GM19324 (cell line): ENCODE results near the gene FOXRED2.

Experiments
- ATAC-seq: cut with Tn5 transposase; IDR thresholded peaks from one replicate; pipeline ENCODE4 v1.9.1; 2021; ENCODE audit warnings: mild to moderate bottlenecking, moderate library complexity; ENCODE audit not compliant: unreplicated experiment, low FRiP score

Gene FOXRED2

DNA sequence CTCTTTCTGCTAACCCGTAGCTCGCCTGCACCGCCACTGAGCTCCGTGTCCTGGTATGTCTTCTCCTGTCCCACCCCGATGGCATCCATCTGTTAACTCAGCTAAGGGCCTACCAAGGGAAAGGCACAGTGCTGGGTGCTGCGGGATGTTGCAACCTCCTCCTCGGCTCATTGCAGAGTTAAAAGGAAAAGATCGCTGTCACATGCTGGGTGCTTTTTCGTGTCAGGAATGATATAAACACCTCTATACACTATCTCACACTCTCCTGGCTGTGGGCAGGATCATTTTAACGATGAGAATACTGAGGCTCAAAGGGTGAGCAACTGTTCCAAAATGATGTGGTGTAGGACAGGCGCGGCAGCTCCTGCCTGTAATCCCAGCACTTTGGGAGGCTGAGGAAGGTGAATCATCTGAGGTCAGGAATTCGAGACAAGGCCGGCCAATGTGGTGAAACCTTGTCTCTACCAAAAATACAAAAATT lies 35.5 kb downstream of the FOXRED2 start:
- ATAC-seq, result no peak

DNA sequence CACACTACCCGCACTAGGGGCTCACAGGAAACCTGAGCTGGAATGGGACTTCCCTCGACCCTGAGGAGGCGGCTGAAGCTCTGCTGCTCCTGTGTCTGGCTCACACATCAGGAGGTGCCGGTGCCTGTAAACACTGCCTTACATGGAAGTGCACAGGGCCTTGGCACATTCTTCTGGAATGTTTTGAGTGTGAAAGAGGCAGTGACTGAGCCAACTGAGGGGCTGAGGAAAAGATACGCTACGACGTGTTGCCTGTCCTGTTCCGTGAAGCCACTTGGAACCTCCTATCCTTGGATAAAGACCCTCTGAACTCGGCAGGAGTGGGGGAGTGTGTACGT lies 35.9 kb downstream of the FOXRED2 start:
- no peak for ATAC-seq

GRCh38 chr22:36470162-36470993 lies 36.5 kb downstream of the FOXRED2 start:
- no peak for ATAC-seq

- ATAC-seq, result no peak
These were observed 37.6 kb downstream of the FOXRED2 start for GRCh38 chr22:36469094-36469710.

- no peak for ATAC-seq
These were observed 38.9 kb downstream of the FOXRED2 start for GRCh38 chr22:36467946-36468345.

- no peak for ATAC-seq
These were observed 39.6 kb downstream of the FOXRED2 start for GRCh38 chr22:36467042-36467810.

GRCh38 chr22:36466258-36466657 lies 40.6 kb downstream of the FOXRED2 start:
- ATAC-seq, result no peak

DNA sequence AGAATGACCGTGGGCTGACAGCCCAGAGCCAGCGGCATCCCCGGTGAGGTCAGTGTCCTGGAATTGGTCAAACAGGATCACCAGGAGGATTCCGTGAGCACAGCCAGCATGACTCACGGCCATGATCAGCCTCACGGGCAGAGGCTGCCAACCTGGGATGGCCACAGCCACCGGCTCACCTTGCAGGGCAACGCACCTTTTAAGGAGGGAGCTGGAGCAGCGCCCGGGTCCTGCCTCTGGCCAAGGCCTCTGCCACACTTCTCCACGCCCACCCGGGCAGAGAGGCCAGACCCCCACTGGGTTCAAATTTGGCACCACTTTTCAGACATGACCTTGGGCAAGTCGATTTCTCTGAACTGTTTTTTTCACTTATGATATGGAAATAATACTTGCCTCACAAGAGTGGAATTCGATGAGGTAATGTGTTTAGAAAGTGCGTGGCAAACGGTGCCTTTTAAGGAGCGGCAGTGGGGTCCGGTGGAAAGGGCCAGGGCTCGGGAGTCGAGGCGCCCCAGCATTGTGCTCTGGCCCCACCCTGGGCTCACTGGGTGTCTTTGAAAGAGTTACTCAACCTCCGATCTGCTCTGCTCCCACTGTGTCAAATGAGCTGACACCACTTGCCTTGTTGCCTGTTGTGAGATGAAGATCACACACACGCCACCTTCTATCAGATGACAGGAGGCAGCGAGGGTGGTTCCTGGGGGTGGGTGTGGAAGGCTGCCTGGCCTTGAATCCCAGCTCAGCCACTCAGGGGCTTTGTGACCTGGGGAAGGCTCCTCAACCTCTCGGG lies 41.4 kb downstream of the FOXRED2 start:
- ATAC-seq, result no peak

- no peak for ATAC-seq
These were observed 42.1 kb downstream of the FOXRED2 start for GRCh38 chr22:36464715-36465231.

DNA sequence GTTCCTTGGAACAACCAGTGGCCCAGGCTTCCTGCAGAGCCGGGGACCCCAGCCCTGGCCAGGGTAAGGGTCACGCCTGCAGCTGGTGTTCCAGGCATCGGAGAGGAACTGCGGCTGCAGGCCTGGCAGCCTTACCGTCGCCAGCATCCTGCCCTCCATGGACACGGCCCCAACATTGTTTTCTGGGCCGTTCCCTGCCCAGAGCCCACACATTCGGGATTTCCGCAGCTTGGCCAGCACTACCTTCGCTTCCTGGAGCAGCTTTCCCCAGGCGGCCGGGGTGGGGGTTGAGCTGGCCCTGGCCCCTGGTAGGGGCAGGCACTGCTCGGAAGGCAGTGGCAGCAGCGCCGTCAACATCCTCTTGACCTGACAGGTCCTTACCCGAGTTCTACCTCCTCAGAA lies 43.1 kb downstream of the FOXRED2 start:
- no peak for ATAC-seq

DNA sequence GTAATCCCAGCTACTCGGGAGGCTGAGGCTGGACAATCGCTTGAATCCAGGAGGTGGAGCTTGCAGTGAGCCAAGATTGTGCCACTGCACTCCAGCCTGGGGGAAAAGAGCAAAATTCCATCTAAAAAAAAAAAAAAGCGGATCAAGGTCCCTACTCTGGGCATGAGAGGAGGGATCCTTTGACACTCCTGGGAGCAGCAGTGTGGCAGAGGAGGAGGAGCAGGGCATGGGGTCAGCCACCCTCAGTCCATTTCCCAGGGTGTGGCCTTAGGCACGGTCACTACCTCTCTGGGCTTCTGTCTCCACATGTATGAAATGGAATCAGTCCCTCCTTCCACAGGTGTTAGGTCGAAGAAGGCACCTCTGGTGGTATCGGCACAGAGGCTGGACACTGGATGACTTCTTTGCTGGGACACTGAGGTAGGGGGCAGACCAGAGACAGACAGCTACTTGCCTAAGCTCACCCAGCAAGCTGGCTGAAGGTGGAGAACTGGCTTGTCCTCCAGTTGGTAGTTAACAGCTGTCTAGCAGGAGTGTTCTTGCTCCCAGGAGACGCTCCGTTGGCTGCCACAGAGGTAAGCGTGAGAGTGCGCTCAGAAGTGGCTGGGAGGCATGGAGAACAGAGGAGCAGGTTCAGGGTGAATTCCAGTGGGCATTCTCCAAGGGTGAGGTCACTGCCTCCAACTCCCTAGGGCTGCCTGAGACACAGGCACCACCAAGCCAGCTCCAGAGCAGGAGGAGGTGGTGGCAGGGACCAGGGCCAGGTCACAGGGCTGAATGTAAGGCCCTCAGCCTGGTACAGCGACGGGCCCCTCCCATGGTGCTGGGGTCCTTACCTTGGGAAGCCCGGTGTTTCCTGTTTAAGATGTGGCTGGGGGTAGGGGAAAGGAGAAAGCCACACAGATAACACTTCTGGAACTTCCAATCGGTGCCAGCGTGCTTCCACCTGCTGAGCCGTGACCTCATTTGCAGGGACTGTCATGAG lies 44.9 kb downstream of the FOXRED2 start:
- ATAC-seq, result no peak

DNA sequence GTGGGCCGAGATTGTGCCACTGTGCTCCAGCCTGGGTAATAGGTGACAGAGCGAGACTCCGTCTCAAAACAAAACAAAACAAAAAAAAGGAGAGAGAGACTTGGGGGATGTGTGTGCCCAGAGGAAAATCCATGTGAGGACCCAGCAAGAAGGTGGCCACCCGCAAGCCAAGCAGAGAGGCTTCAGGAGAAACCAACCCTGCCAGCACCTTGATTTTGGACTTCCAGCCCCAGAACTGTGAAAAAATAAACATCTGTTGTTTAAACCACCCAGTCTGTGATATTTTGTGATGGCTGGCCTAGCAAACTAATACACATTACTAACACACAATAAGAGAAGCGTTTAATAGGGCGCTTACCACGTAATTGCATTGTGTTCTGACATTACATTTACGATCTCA lies 46.6 kb downstream of the FOXRED2 start:
- no peak for ATAC-seq

- no peak for ATAC-seq
These were observed 49.0 kb downstream of the FOXRED2 start for GRCh38 chr22:36457688-36458450.

- no peak for ATAC-seq
These were observed 50.4 kb downstream of the FOXRED2 start for GRCh38 chr22:36456464-36456845.

DNA sequence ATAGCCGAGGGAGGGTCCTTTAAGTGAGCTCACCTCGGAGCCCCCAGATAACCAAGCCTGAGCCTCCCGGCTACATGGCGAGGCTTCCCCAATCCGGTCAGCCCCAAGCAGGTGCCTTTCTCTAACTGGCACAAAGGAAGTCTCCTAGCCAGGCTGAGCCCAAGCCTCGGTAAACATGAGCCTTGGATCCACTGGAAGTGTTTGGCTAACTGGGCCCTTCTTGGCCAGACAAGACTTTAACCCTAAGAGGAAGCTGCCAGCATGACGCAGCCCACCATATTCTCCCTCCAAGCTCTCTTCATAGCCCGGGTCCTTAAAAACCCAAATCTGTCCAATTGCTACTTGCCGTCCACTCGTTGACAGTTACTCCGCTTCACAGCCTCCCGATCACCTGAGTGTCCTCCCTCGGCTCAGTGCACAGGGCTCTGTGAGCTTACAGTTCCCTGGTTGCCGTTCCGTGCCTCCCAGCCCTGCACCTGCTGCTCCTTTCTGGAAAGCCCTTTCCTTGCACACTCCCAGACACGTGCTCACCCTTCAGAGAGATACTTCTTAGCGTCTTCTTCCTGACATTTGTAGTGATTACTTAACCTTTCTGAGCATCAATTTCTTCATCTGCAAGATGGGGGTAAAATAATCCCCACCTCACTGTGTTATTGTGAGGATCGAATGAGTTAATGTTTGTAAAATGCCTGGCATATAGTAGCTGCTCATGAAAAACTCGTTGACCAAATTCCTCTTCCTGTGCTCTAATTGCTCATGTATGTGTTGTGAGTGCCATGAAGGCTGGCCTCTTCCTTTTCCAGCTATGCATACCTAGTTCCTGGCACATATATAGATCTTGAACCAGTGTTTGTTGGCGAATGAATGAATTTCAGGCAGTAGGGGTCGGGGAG lies 51.0 kb downstream of the FOXRED2 start:
- no peak for ATAC-seq

DNA sequence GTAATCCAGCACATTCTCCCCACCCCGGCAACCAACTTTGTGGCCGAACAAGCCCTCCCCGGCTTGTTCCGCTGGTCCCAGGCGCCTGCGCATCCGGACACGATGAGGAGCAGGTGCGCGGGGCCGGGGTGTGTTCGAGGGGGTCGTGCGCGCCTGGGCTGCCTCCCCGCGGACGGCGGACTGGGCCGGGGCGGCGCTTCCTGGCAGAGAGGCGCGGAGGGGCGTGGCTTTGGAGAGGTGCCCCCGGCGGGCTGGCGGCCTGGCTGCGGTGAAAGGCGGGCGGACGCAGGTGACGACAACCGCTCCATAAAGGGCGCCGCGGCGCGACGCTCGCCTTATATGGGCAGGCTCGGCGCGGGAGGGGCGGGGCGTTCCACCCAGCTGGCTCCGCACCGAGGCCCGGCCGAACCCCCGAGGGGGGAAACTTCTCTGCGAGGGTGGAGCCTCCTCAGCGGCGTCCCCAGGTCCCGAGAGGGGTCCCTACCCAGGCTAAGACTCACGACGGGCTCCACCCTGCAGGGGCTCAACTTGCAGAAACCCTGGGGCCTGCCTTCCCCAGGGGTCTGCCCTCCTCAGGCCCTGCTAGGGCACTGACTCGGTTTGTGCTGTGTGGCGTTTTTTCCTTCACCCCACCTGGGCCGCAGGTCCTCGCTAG lies 51.8 kb downstream of the FOXRED2 start:
- peak; percentile 67 for ATAC-seq

DNA sequence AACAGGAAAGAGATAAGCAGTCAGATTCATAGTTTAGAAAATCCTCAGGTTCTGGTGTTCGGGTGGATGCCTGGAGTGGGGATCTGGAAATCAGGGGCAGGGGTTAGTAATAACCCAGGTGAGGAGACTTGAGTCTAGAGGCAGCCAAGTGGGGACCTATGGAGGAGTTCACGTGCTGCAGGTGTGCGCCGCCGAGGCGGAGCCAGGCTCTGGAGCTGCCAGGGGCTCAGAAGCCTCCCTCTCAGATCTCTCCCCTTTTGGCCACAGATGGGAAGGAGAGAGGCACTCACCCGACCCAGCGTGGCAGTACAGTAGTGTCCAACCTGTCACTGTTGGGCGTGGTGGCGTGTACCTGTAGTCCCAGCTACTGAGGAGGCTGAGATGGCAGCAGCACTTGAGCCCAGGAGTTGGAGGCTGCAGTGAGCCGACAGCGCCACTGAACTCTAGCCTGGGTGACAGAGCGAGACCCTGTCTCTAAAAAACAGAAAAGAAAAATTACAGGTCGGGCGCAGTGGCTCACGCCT lies 52.9 kb downstream of the FOXRED2 start:
- ATAC-seq, result no peak
